HepG2 (cell line): ENCODE data around the gene FNIP2. TPM values are rescaled to one million over a fixed set of nuclear protein-coding genes. Genes with fewer than 3 reads are reported as not detected.

ENCODE experiments used
- ATF4 ChIP-seq, 2 experiments: fragments of 450-650 bp in 1 of 2; sonication (generic) in 1 of 2; formaldehyde crosslinking; IDR thresholded peaks; 2 replicates each; pipeline versions ENCODE4 v1.5.0 to v1.8.0; 2020 to 2022; ENCODE audit warnings: mild to moderate bottlenecking in 1 of 2, missing genetic modification reagents in 1 of 2
- EHMT2 ChIP-seq: fragments of 200-600 bp; sonication (generic); IDR thresholded peaks from 2 replicates; pipeline ENCODE4 v1.7.0; 2017; ENCODE audit warnings: antibody characterized with exemption, low read depth, low read length, borderline replicate concordance
- GPBP1L1 ChIP-seq: sonication (generic); formaldehyde crosslinking; IDR thresholded peaks from 2 replicates; pipeline ENCODE4 v1.5.0; 2020; ENCODE audit warnings: mild to moderate bottlenecking, missing genetic modification reagents
- HOMEZ ChIP-seq: IDR thresholded peaks from 2 replicates; pipeline ENCODE4 v1.6.1; 2016; ENCODE audit warnings: low read depth
- IRF1 ChIP-seq: sonication (generic); formaldehyde crosslinking; IDR thresholded peaks from 2 replicates; pipeline ENCODE4 v1.4.0; 2020; ENCODE audit warnings: low read depth, mild to moderate bottlenecking, missing genetic modification reagents
- IRF2 ChIP-seq: IDR thresholded peaks from 2 replicates; pipeline ENCODE4 v1.6.1; 2018; ENCODE audit warnings: missing genetic modification reagents, missing compliant biosample characterization
- KAT7 ChIP-seq: IDR thresholded peaks from 2 replicates; pipeline ENCODE4 v1.6.1; 2018; ENCODE audit warnings: borderline replicate concordance, missing compliant biosample characterization
- MNT ChIP-seq: fragments of 450-650 bp; IDR thresholded peaks from 2 replicates; pipeline ENCODE4 v1.6.1; 2016
- PREB ChIP-seq: sonication (generic); formaldehyde crosslinking; IDR thresholded peaks from 2 replicates; pipeline ENCODE4 v1.4.0; 2020; ENCODE audit warnings: missing genetic modification reagents
- SRSF9 ChIP-seq: fragments of 200-400 bp; formaldehyde crosslinking; IDR thresholded peaks from 2 replicates; pipeline ENCODE4 v1.6.1; 2018; ENCODE audit warnings: borderline replicate concordance, mild to moderate bottlenecking, low read depth, low read length; ENCODE audit not compliant: insufficient read depth, poor library complexity, severe bottlenecking
- USF2 ChIP-seq, 2 experiments: sonication (generic) in 1 of 2; formaldehyde crosslinking in 1 of 2; IDR thresholded peaks; 2 replicates each; pipeline versions ENCODE4 v1.5.1 to v1.6.1; 2011 to 2020; ENCODE audit warnings: borderline replicate concordance in 1 of 2, low read depth in 1 of 2, low read length in 1 of 2, mild to moderate bottlenecking in 1 of 2, missing genetic modification reagents in 1 of 2, moderate library complexity in 1 of 2
- YY1 ChIP-seq: IDR thresholded peaks from 2 replicates; pipeline ENCODE4 v1.6.1; 2011; ENCODE audit warnings: low read length, low read depth, moderate library complexity, mild to moderate bottlenecking; ENCODE audit not compliant: insufficient read depth, insufficient replicate concordance
- ZMAT5 ChIP-seq: sonication (generic); formaldehyde crosslinking; IDR thresholded peaks from 2 replicates; pipeline ENCODE4 v1.5.0; 2020; ENCODE audit warnings: mild to moderate bottlenecking, low read depth, missing genetic modification reagents, borderline replicate concordance
- ZNF326 ChIP-seq: sonication (generic); formaldehyde crosslinking; IDR thresholded peaks from 2 replicates; pipeline ENCODE4 v1.4.0; 2020; ENCODE audit warnings: missing genetic modification reagents, borderline replicate concordance
- ZNF546 ChIP-seq: sonication (generic); formaldehyde crosslinking; conservative IDR thresholded peaks from 2 replicates; pipeline ENCODE4 v1.8.1; 2023; ENCODE audit warnings: mild to moderate bottlenecking, missing genetic modification reagents
- ZNF562 ChIP-seq: sonication (generic); formaldehyde crosslinking; IDR thresholded peaks from 2 replicates; pipeline ENCODE4 v1.8.0; 2022; ENCODE audit warnings: missing genetic modification reagents, borderline replicate concordance
- ZSCAN21 ChIP-seq: sonication (generic); formaldehyde crosslinking; IDR thresholded peaks from 2 replicates; pipeline ENCODE4 v1.8.0; 2022; ENCODE audit warnings: mild to moderate bottlenecking, missing genetic modification reagents, moderate library complexity, borderline replicate concordance
- polyA plus RNA-seq, 8 experiments: library from polyadenylated mRNA; depleted of rRNA in 3 of 8; stranded (reverse) in 7 of 8; unstranded in 1 of 8; fragments of >200 nt; fragmentation: Illumina TruSeq in 4 of 8; extraction: Trizol in 4 of 8; gene quantifications; 2 replicates each; pipeline versions ENCODE4 v1.2.1 to v1.2.3, GENCODE V29; 2011 to 2016; ENCODE audit warnings: low read depth in 4 of 8, missing spikeins in 1 of 8, mixed read lengths in 1 of 8; ENCODE audit not compliant: insufficient read depth in 1 of 8
- total RNA-seq, 5 experiments: library from RNA; depleted of rRNA; stranded (reverse); fragments of >200 nt; fragmentation: Illumina TruSeq; extraction: Trizol; gene quantifications; 2 replicates each; pipeline ENCODE4 v1.2.3, GENCODE V29; 2016; ENCODE audit warnings: low read depth in 1 of 5

Gene FNIP2
- total and polyA plus RNA-seq, 2 of the 13 experiments (the other 11 are each of a cell fraction or from before 2014, with no cell fraction given), result 15.5 to 21.0 TPM

GRCh38 chr4:158768555-158769174, at the start of gene FNIP2 (continued):
- TF ChIP-seq IRF1 (CRISPR knock-in tag) (no peak), ZNF326 (no peak), USF2 (IDR thresholded peaks at IDR 0.05; ENCODE audit: low read depth, low read length) (no peak), USF2 (CRISPR knock-in tag; IDR thresholded peaks at IDR 0.05; ENCODE audit: borderline replicate concordance) (no peak), ZSCAN21 (CRISPR knock-in tag) (peak; percentile 85; the same call in 1 of the 2 replicates), PREB (CRISPR knock-in tag) (no peak), EHMT2 (no peak), ZNF562 (CRISPR knock-in tag) (no peak), GPBP1L1 (no peak), MNT (no peak), ZMAT5 (CRISPR knock-in tag) (no peak), IRF2 (peak; percentile 59; the same call in 1 of the 2 replicates), ATF4 (CRISPR knock-in tag; IDR thresholded peaks at IDR 0.05) (no peak), HOMEZ (CRISPR knock-in tag) (no peak), SRSF9 (no peak), YY1 (peak; percentile 77), KAT7 (no peak), ZNF546 (CRISPR knock-in tag) (0 out of 2 replicates have a peak, but pooled peaks have one; percentile 38)
